ENCODE results near the gene SCN9A. TPM values are rescaled to one million over a fixed set of nuclear protein-coding genes. Genes with fewer than 3 reads are reported as not detected.

The SCN9A gene
- total and polyA plus RNA-seq, 2 donors (not counting 1 experiment from before 2014, with no cell fraction given), result not detected

GRCh38 chr2:166361351-166362153 is 14.2 kb downstream of the SCN9A start:
- H3K79me2 ChIP-seq (ENCODE audit: control insufficient read depth, insufficient read depth, low read length), result no peaks in the 10 kb centered on the region
- 100% methylated on average over 1 of the region's 3 CpGs for WGBS (ENCODE audit: insufficient coverage)
- no peak for ATAC-seq (ENCODE audit: low read depth)
- no peak overlapping the region for H3K4me3 Mint-ChIP-seq
- no peaks in the 10 kb centered on the region for H3K4me1 Mint-ChIP-seq
- no peak overlapping the region for H3K4me3 ChIP-seq (ENCODE audit: control extremely low read depth in 1 of 5, extremely low read depth in 1 of 5, insufficient read depth in 1 of 5, low read depth in 2 of 5, low read length in 4 of 5)
- no peak overlapping the region for H3K9ac ChIP-seq (ENCODE audit: low read length)
- H3K27me3 ChIP-seq (replicated peaks in 1 of 4; ENCODE audit: control extremely low read depth in 1 of 4, control insufficient read depth in 3 of 4, insufficient read depth in 4 of 4, low read length in 3 of 4), result no peaks in the 10 kb centered on the region
- no peaks in the 10 kb centered on the region for H4K20me1 ChIP-seq (ENCODE audit: control insufficient read depth, insufficient read depth, low read length, poor library complexity, severe bottlenecking)
- no peak overlapping the region for H3K27ac Mint-ChIP-seq
- no peaks in the 10 kb centered on the region for H3K36me3 ChIP-seq (replicated peaks in 1 of 2; ENCODE audit: control extremely low read depth in 1 of 2, control insufficient read depth in 1 of 2, extremely low read depth in 1 of 2, insufficient read depth in 2 of 2, low read length in 1 of 2)
- no peaks in the 10 kb centered on the region for H3K4me1 ChIP-seq (ENCODE audit: control insufficient read depth in 2 of 2, insufficient read depth in 2 of 2, low read length in 2 of 2)
- no peak for TF ChIP-seq EZH2 (IDR thresholded peaks at IDR 0.05; ENCODE audit: borderline replicate concordance, insufficient read depth, low read depth, low read length, poor library complexity, severe bottlenecking)
- no peak for TF ChIP-seq CTCF (IDR thresholded peaks at IDR 0.05)
- no peak overlapping the region for H2AFZ ChIP-seq (ENCODE audit: insufficient read depth, low read depth, low read length, poor library complexity, severe bottlenecking)
- no peak overlapping the region for H3K27ac ChIP-seq (ENCODE audit: low read length in 2 of 2)
- no peaks in the 10 kb centered on the region for H3K9me3 Mint-ChIP-seq (ENCODE audit: insufficient read depth)
- H3K4me2 ChIP-seq (replicated peaks; ENCODE audit: low read depth, low read length, poor library complexity, severe bottlenecking), result no peak overlapping the region
- DNase-seq, result no peak
- no peaks in the 10 kb centered on the region for H3K27me3 Mint-ChIP-seq
- no peaks in the 10 kb centered on the region for H3K9me3 ChIP-seq (ENCODE audit: control extremely low read depth in 1 of 3, control insufficient read depth in 2 of 3, insufficient read depth in 1 of 3, low read length in 2 of 3)
- ChIA-PET POLR2A (no interaction called here), CTCF (no interaction called here)
- intact Hi-C loops (cut with micrococcal nuclease), result no loop called here

DNA sequence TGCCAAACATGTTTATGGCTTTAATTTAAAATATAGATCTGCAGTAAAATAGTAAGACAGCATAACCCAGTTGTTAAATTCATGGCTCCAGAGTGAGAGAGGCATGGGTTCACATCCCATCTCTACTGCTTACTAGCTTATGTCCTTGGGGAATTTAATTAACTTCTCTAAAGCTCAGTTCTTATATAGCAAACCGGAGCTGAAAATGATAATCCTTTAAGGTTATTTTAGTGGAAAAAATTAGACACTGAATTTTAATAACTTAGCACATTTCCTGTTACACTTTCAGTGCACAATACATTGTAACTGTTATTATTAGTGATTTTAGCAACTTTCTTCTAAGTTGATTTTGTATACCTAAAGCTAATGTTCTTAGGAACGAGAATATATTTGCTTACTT is 14.8 kb downstream of the SCN9A start:
- H3K4me3 ChIP-seq (ENCODE audit: control extremely low read depth in 1 of 5, extremely low read depth in 1 of 5, insufficient read depth in 1 of 5, low read depth in 2 of 5, low read length in 4 of 5), result no peak overlapping the region
- no peaks in the 10 kb centered on the region for H3K9me3 Mint-ChIP-seq (ENCODE audit: insufficient read depth)
- ChIA-PET POLR2A (no interaction called here), CTCF (no interaction called here)
- intact Hi-C loops (cut with micrococcal nuclease), result no loop called here
- WGBS (ENCODE audit: insufficient coverage), result no CpG with 5 or more reads among the region's 2 CpGs
- H3K27ac Mint-ChIP-seq, result no peak overlapping the region
- H3K79me2 ChIP-seq (ENCODE audit: control insufficient read depth, insufficient read depth, low read length), result no peaks in the 10 kb centered on the region
- no peak overlapping the region for H3K9ac ChIP-seq (ENCODE audit: low read length)
- no peak for ATAC-seq (ENCODE audit: low read depth)
- no peak overlapping the region for H2AFZ ChIP-seq (ENCODE audit: insufficient read depth, low read depth, low read length, poor library complexity, severe bottlenecking)
- no peak overlapping the region for H3K4me2 ChIP-seq (replicated peaks; ENCODE audit: low read depth, low read length, poor library complexity, severe bottlenecking)
- H4K20me1 ChIP-seq (ENCODE audit: control insufficient read depth, insufficient read depth, low read length, poor library complexity, severe bottlenecking), result no peaks in the 10 kb centered on the region
- TF ChIP-seq CTCF (IDR thresholded peaks at IDR 0.05), result no peak
- no peaks in the 10 kb centered on the region for H3K4me1 ChIP-seq (ENCODE audit: control insufficient read depth in 2 of 2, insufficient read depth in 2 of 2, low read length in 2 of 2)
- H3K36me3 ChIP-seq (replicated peaks in 1 of 2; ENCODE audit: control extremely low read depth in 1 of 2, control insufficient read depth in 1 of 2, extremely low read depth in 1 of 2, insufficient read depth in 2 of 2, low read length in 1 of 2), result no peaks in the 10 kb centered on the region
- no peak overlapping the region for H3K4me3 Mint-ChIP-seq
- no peaks in the 10 kb centered on the region for H3K27me3 Mint-ChIP-seq
- H3K9me3 ChIP-seq (ENCODE audit: control extremely low read depth in 1 of 3, control insufficient read depth in 2 of 3, insufficient read depth in 1 of 3, low read length in 2 of 3), result no peaks in the 10 kb centered on the region
- no peak overlapping the region for H3K27ac ChIP-seq (ENCODE audit: low read length in 2 of 2)
- no peak for DNase-seq
- no peaks in the 10 kb centered on the region for H3K27me3 ChIP-seq (replicated peaks in 1 of 4; ENCODE audit: control extremely low read depth in 1 of 4, control insufficient read depth in 3 of 4, insufficient read depth in 4 of 4, low read length in 3 of 4)
- no peaks in the 10 kb centered on the region for H3K4me1 Mint-ChIP-seq
